Activated CD4-positive, alpha-beta memory T cell treated with anti-CD3 and anti-CD28 coated beads for 36 hours (primary cell): ENCODE measurements around the gene RNU1-3. TPM values are rescaled to one million over a fixed set of nuclear protein-coding genes. Genes with fewer than 3 reads are reported as not detected.
"Not testable (repeated sequence)": the region's sequence is repeated elsewhere in the genome, so short reads cannot be mapped to it uniquely, and the experiment has no call there.

Source experiments
- CTCF ChIA-PET: fragments of 350-600 bp; sonication (Branson Sonifier 250); formaldehyde crosslinking; loops from one replicate; lab custom pipeline; 2021; ENCODE audit warnings: antibody characterized with exemption, inconsistent platforms; lab: Charles Lee
- POLR2A ChIA-PET: fragments of 350-600 bp; sonication (Branson Sonifier 250); formaldehyde crosslinking; loops from one replicate; lab custom pipeline; 2021; ENCODE audit warnings: antibody characterized with exemption; lab: Charles Lee
- DNase-seq: peaks from one replicate; pipeline ENCODE4 v3.0.0-alpha.2; 2020
- H3K27ac Mint-ChIP-seq: one replicate; pipeline ENCODE4 v1.8.0; 2021; ENCODE audit warnings: mixed read lengths
- H3K27me3 Mint-ChIP-seq: one replicate; pipeline ENCODE4 v1.8.0; 2021; ENCODE audit warnings: mixed read lengths
- H3K36me3 Mint-ChIP-seq: one replicate; pipeline ENCODE4 v1.8.0; 2021; ENCODE audit warnings: mixed read lengths
- H3K4me1 Mint-ChIP-seq: one replicate; pipeline ENCODE4 v1.8.0; 2021; ENCODE audit warnings: low read depth, mixed read lengths
- H3K4me3 Mint-ChIP-seq: one replicate; pipeline ENCODE4 v1.8.0; 2021; ENCODE audit warnings: mild to moderate bottlenecking, mixed read lengths
- H3K9me3 Mint-ChIP-seq: one replicate; pipeline ENCODE4 v1.8.0; 2021; ENCODE audit warnings: mixed read lengths
- intact Hi-C: fragments of 100-400 bp; cut with micrococcal nuclease; formaldehyde crosslinking; loops from one replicate; pipeline ENCODE4 v1.15.1; 2023
- total RNA-seq, 2 experiments: library from RNA; stranded (reverse); gene quantifications; one replicate each; pipeline ENCODE4 v1.2.3, GENCODE V29; 2021

The RNU1-3 gene
- total RNA-seq, 2 experiments from 2014 or later: 1,390 to 1,409 TPM

GRCh38 chr1:16629916-16630530 lies 36.7 kb downstream of the RNU1-3 start:
- H3K9me3 Mint-ChIP-seq, POLR2A ChIA-PET, H3K4me3 Mint-ChIP-seq, H3K27ac Mint-ChIP-seq, H3K27me3 Mint-ChIP-seq, intact Hi-C loops, H3K4me1 Mint-ChIP-seq: not testable (repeated sequence)
- DNase-seq: peak; percentile 7
- CTCF ChIA-PET: interaction anchor here (0.6 kb wide), 1 partner anchor 50 kb away, joined by 3 read pairs; no protein-coding TSS in a partner anchor
- H3K36me3 Mint-ChIP-seq: peaks cover 46% of the 10 kb centered on the region

- H3K27ac Mint-ChIP-seq: no peak overlapping the region
- DNase-seq: peak; percentile 9
- H3K27me3 Mint-ChIP-seq: no peaks in the 10 kb centered on the region
- CTCF ChIA-PET: no interaction called here
- intact Hi-C loops: no loop called here
- H3K9me3 Mint-ChIP-seq: no peaks in the 10 kb centered on the region
- H3K36me3 Mint-ChIP-seq: peaks cover 39% of the 10 kb centered on the region
- no peaks in the 10 kb centered on the region for H3K4me1 Mint-ChIP-seq
- no peak overlapping the region for H3K4me3 Mint-ChIP-seq
- POLR2A ChIA-PET: no interaction called here
Measured at GRCh38 chr1:16628361-16629111, 38.2 kb downstream of the RNU1-3 start.

GRCh38 chr1:16626409-16626983 lies 40.3 kb downstream of the RNU1-3 start:
- H3K27ac Mint-ChIP-seq, intact Hi-C loops, POLR2A ChIA-PET, H3K9me3 Mint-ChIP-seq, H3K27me3 Mint-ChIP-seq, CTCF ChIA-PET, DNase-seq, H3K4me1 Mint-ChIP-seq, H3K4me3 Mint-ChIP-seq: not testable (repeated sequence)
- peaks cover 32% of the 10 kb centered on the region for H3K36me3 Mint-ChIP-seq

GRCh38 chr1:16625497-16626408 lies 41.0 kb downstream of the RNU1-3 start:
- Mint-ChIP-seq H3K27ac (no peak overlapping the region), H3K4me1 (no peaks in the 10 kb centered on the region), H3K4me3 (no peak overlapping the region), H3K9me3 (no peaks in the 10 kb centered on the region), H3K36me3 (peaks cover 28% of the 10 kb centered on the region), H3K27me3 (no peaks in the 10 kb centered on the region)
- intact Hi-C loops: no loop called here
- POLR2A ChIA-PET: no interaction called here
- DNase-seq: peak; percentile 8
- CTCF ChIA-PET: interaction anchor here (0.8 to 2.2 kb wide), 6 partner anchors 9 to 326 kb away, joined by 4 to 11 read pairs (median 4); no protein-coding TSS in a partner anchor

GRCh38 chr1:16623812-16624719 lies 42.7 kb downstream of the RNU1-3 start:
- H3K9me3 Mint-ChIP-seq, POLR2A ChIA-PET, H3K4me3 Mint-ChIP-seq, H3K27ac Mint-ChIP-seq, H3K4me1 Mint-ChIP-seq, intact Hi-C loops, H3K27me3 Mint-ChIP-seq: not testable (repeated sequence)
- CTCF ChIA-PET: interaction anchor here (1.1 to 2.2 kb wide), 6 partner anchors 8 to 328 kb away, joined by 3 to 11 read pairs (median 4); no protein-coding TSS in a partner anchor
- peak; percentile 8 for DNase-seq
- peaks cover 28% of the 10 kb centered on the region for H3K36me3 Mint-ChIP-seq

GRCh38 chr1:16623337-16623736 lies 43.4 kb downstream of the RNU1-3 start:
- POLR2A ChIA-PET, H3K27me3 Mint-ChIP-seq, H3K4me3 Mint-ChIP-seq, intact Hi-C loops, H3K27ac Mint-ChIP-seq, H3K9me3 Mint-ChIP-seq, H3K4me1 Mint-ChIP-seq: not testable (repeated sequence)
- H3K36me3 Mint-ChIP-seq: peaks cover 21% of the 10 kb centered on the region
- DNase-seq: peak; percentile 8
- CTCF ChIA-PET: interaction anchor here (1.1 to 1.2 kb wide), 2 partner anchors 10 to 21 kb away, joined by 3 read pairs; partner anchors contain the start of gene NBPF1

GRCh38 chr1:16621681-16622315 lies 45.0 kb downstream of the RNU1-3 start:
- not testable (repeated sequence) for H3K27me3 Mint-ChIP-seq, H3K4me1 Mint-ChIP-seq, H3K9me3 Mint-ChIP-seq, H3K4me3 Mint-ChIP-seq, H3K27ac Mint-ChIP-seq
- POLR2A ChIA-PET: interaction anchor here (1.0 kb wide), 1 partner anchor 10 kb away, joined by 4 read pairs; no protein-coding TSS in a partner anchor
- intact Hi-C loops: loop anchor here (1.0 kb wide), 1 partner anchor 330 kb away; no protein-coding TSS in a partner anchor
- CTCF ChIA-PET: interaction anchor here (0.8 to 2.3 kb wide), 11 partner anchors 10 to 543 kb away, joined by 4 to 20 read pairs (median 6); partner anchors contain the start of gene NECAP2
- peaks cover 13% of the 10 kb centered on the region for H3K36me3 Mint-ChIP-seq
- DNase-seq: peak; percentile 8

GRCh38 chr1:16621300-16621658 lies 45.5 kb downstream of the RNU1-3 start:
- no peak overlapping the region for H3K4me3 Mint-ChIP-seq
- no peak for DNase-seq
- ChIA-PET POLR2A (interaction anchor here (0.5 to 1.2 kb wide), 3 partner anchors 9 to 283 kb away, joined by 3 read pairs; no protein-coding TSS in a partner anchor), CTCF (interaction anchor here (0.7 to 2.3 kb wide), 23 partner anchors 9 to 543 kb away, joined by 3 to 20 read pairs (median 4); partner anchors contain the start of genes NBPF1 and NECAP2)
- H3K4me1 Mint-ChIP-seq: no peaks in the 10 kb centered on the region
- H3K9me3 Mint-ChIP-seq: no peaks in the 10 kb centered on the region
- H3K36me3 Mint-ChIP-seq: peaks cover 9% of the 10 kb centered on the region
- intact Hi-C loops: loop anchor here (1.0 kb wide), 1 partner anchor 330 kb away; no protein-coding TSS in a partner anchor
- no peaks in the 10 kb centered on the region for H3K27me3 Mint-ChIP-seq
- H3K27ac Mint-ChIP-seq: no peak overlapping the region

- ChIA-PET CTCF (interaction anchor here (1.0 to 1.5 kb wide), 7 partner anchors 8 to 341 kb away, joined by 3 to 14 read pairs (median 4); partner anchors contain the start of gene NBPF1), POLR2A (interaction anchor here (0.6 to 1.2 kb wide), 2 partner anchors 284 to 327 kb away, joined by 3 read pairs; no protein-coding TSS in a partner anchor)
- H3K4me3 Mint-ChIP-seq, H3K36me3 Mint-ChIP-seq, H3K9me3 Mint-ChIP-seq, H3K27ac Mint-ChIP-seq, H3K27me3 Mint-ChIP-seq, H3K4me1 Mint-ChIP-seq, intact Hi-C loops: not testable (repeated sequence)
- DNase-seq: peak; percentile 10
Measured at GRCh38 chr1:16619803-16620501, 46.8 kb downstream of the RNU1-3 start.

GRCh38 chr1:16618719-16619118 lies 48.0 kb downstream of the RNU1-3 start:
- Mint-ChIP-seq H3K4me1 (no peaks in the 10 kb centered on the region), H3K4me3 (no peak overlapping the region), H3K27ac (no peak overlapping the region), H3K27me3 (no peaks in the 10 kb centered on the region), H3K9me3 (no peaks in the 10 kb centered on the region), H3K36me3 (no peaks in the 10 kb centered on the region)
- ChIA-PET POLR2A (no interaction called here), CTCF (interaction anchor here (0.9 to 4.1 kb wide), 2 partner anchors 9 to 333 kb away, joined by 5 to 19 read pairs; no protein-coding TSS in a partner anchor)
- no peak for DNase-seq
- intact Hi-C loops: no loop called here
